WTC11 (cell line): Measurements from ENCODE around the gene SSRP1. TPM values are rescaled to one million over a fixed set of nuclear protein-coding genes. Genes with fewer than 3 reads are reported as not detected.

Experiments used
- ATAC-seq: fragments of 200-7000 bp; cut with Tn5 transposase; 2 replicates; pipeline ENCODE4 v1.10.0; 2021; ENCODE audit warnings: mild to moderate bottlenecking, moderate library complexity
- Bru-seq: library from RNA; stranded (reverse); fragments of 400-500 nt; gene quantifications from one replicate; lab custom pipeline; 2021; lab: Mats Ljungman, UMichigan
- CTCF ChIA-PET: fragments of 300-600 bp; sonication (Branson Sonifier 250); formaldehyde crosslinking; loops from one replicate; lab custom pipeline; 2021; ENCODE audit warnings: antibody characterized with exemption; lab: Charles Lee
- POLR2A ChIA-PET: fragments of 350-600 bp; sonication (Branson Sonifier 250); formaldehyde crosslinking; loops from one replicate; lab custom pipeline; 2021; ENCODE audit warnings: antibody characterized with exemption; lab: Charles Lee
- DNase-seq: peaks from one replicate; pipeline ENCODE4 v3.0.0; 2021; ENCODE audit warnings: low spot score
- H3K27ac Mint-ChIP-seq: 2 replicates; pipeline ENCODE4 v1.8.0; 2021; ENCODE audit warnings: mixed read lengths
- H3K27me3 Mint-ChIP-seq: 2 replicates; pipeline ENCODE4 v1.8.0; 2021; ENCODE audit warnings: low read depth, mild to moderate bottlenecking, moderate library complexity, mixed read lengths
- H3K36me3 Mint-ChIP-seq: 2 replicates; pipeline ENCODE4 v1.8.0; 2021; ENCODE audit warnings: mixed read lengths
- H3K4me1 Mint-ChIP-seq: 2 replicates; pipeline ENCODE4 v1.8.0; 2022; ENCODE audit warnings: mixed read lengths
- H3K4me3 Mint-ChIP-seq: 2 replicates; pipeline ENCODE4 v1.8.0; 2021; ENCODE audit warnings: mild to moderate bottlenecking, moderate library complexity, mixed read lengths
- H3K9me3 Mint-ChIP-seq: 2 replicates; pipeline ENCODE4 v1.8.0; 2021; ENCODE audit warnings: mixed read lengths
- ATF1 ChIP-seq: sonication (generic); formaldehyde crosslinking; IDR thresholded peaks from 2 replicates; pipeline ENCODE4 v1.8.1; 2023; ENCODE audit warnings: mild to moderate bottlenecking, moderate library complexity, missing genetic modification reagents
- EMX1 ChIP-seq: fragments of 250-450 bp; sonication (Bioruptor Pico); IDR thresholded peaks from 2 replicates; pipeline ENCODE4 v1.8.0; 2021; ENCODE audit warnings: mild to moderate bottlenecking
- ETV6 ChIP-seq: sonication (generic); formaldehyde crosslinking; IDR thresholded peaks from 2 replicates; pipeline ENCODE4 v1.8.1; 2022; ENCODE audit warnings: mild to moderate bottlenecking, missing genetic modification reagents
- FOXK1 ChIP-seq: sonication (generic); formaldehyde crosslinking; IDR thresholded peaks from 2 replicates; pipeline ENCODE4 v1.8.0; 2022; ENCODE audit warnings: mild to moderate bottlenecking, moderate library complexity, missing genetic modification reagents
- GABPB1 ChIP-seq: sonication (generic); formaldehyde crosslinking; IDR thresholded peaks from 2 replicates; pipeline ENCODE4 v1.8.1; 2023; ENCODE audit warnings: mild to moderate bottlenecking, missing genetic modification reagents
- NFYB ChIP-seq: sonication (generic); formaldehyde crosslinking; conservative IDR thresholded peaks from 2 replicates; pipeline ENCODE4 v1.8.0; 2022; ENCODE audit warnings: low read depth, missing genetic modification reagents
- SP1 ChIP-seq: sonication (generic); formaldehyde crosslinking; conservative IDR thresholded peaks from 2 replicates; pipeline ENCODE4 v1.8.1; 2022; ENCODE audit warnings: missing genetic modification reagents
- TCF7 ChIP-seq: sonication (generic); formaldehyde crosslinking; IDR thresholded peaks from 2 replicates; pipeline ENCODE4 v1.8.0; 2022; ENCODE audit warnings: mild to moderate bottlenecking, low read depth, missing genetic modification reagents, moderate library complexity
- TEAD1 ChIP-seq: sonication (generic); formaldehyde crosslinking; IDR thresholded peaks from 2 replicates; pipeline ENCODE4 v1.8.0; 2022; ENCODE audit warnings: mild to moderate bottlenecking, missing genetic modification reagents
- USF2 ChIP-seq: sonication (generic); formaldehyde crosslinking; IDR thresholded peaks from 2 replicates; pipeline ENCODE4 v1.8.1; 2023; ENCODE audit warnings: mild to moderate bottlenecking, missing genetic modification reagents, moderate library complexity
- ZNF232 ChIP-seq: sonication (generic); formaldehyde crosslinking; IDR thresholded peaks from 2 replicates; pipeline ENCODE4 v1.8.0; 2022; ENCODE audit warnings: mild to moderate bottlenecking, missing genetic modification reagents
- ZNF317 ChIP-seq: sonication (generic); formaldehyde crosslinking; IDR thresholded peaks from 2 replicates; pipeline ENCODE4 v1.8.1; 2023; ENCODE audit warnings: low read depth, mild to moderate bottlenecking, moderate library complexity, missing genetic modification reagents, borderline replicate concordance
- ZNF396 ChIP-seq: fragments of 250-450 bp; sonication (Bioruptor Pico); IDR thresholded peaks from 2 replicates; pipeline ENCODE4 v1.8.0; 2021; ENCODE audit warnings: mild to moderate bottlenecking, moderate library complexity, borderline replicate concordance
- ZNF423 ChIP-seq: fragments of 250-450 bp; sonication (Bioruptor Pico); IDR thresholded peaks from 2 replicates; pipeline ENCODE4 v2.1.2; 2022; ENCODE audit warnings: mild to moderate bottlenecking, moderate library complexity
- long read RNA-seq, 3 experiments: library from RNA in 1 of 3; library from capped mRNA in 1 of 3; library from polyadenylated mRNA in 1 of 3; unstranded in 2 of 3; stranded (forward) in 1 of 3; transcript quantifications; one replicate each; pipeline ENCODE4 v2.0.0, GENCODE V29; 2021
- total RNA-seq: library from RNA; stranded (reverse); gene quantifications from 3 replicates; pipeline ENCODE4 v1.2.3, GENCODE V29; 2021
- TF ChIP-seq, protein P1 (sequence below): fragments of 250-450 bp; sonication (Bioruptor Pico); IDR thresholded peaks from 2 replicates; pipeline ENCODE4 v2.1.2; 2022; ENCODE audit warnings: mild to moderate bottlenecking, moderate library complexity
- TF ChIP-seq, protein P2 (sequence below): sonication (generic); formaldehyde crosslinking; conservative IDR thresholded peaks from 2 replicates; pipeline ENCODE4 v1.8.1; 2022; ENCODE audit warnings: mild to moderate bottlenecking, missing genetic modification reagents
- TF ChIP-seq, protein P3 (sequence below): sonication (generic); formaldehyde crosslinking; conservative IDR thresholded peaks from 2 replicates; pipeline ENCODE4 v1.8.1; 2023; ENCODE audit warnings: mild to moderate bottlenecking, low read depth, missing genetic modification reagents, moderate library complexity
- TF ChIP-seq, protein P4 (sequence below): sonication (generic); formaldehyde crosslinking; IDR thresholded peaks from 2 replicates; pipeline ENCODE4 v1.8.1; 2023; ENCODE audit warnings: mild to moderate bottlenecking, missing genetic modification reagents, moderate library complexity
- TF ChIP-seq, protein P5 (sequence below): fragments of 200-600 bp; IDR thresholded peaks from 2 replicates; pipeline ENCODE4 v1.8.0; 2022; ENCODE audit warnings: antibody characterized with exemption
- TF ChIP-seq, protein P6 (sequence below): fragments of 250-450 bp; sonication (Bioruptor Pico); IDR thresholded peaks from 2 replicates; pipeline ENCODE4 v1.9.0; 2021; ENCODE audit warnings: mild to moderate bottlenecking, borderline replicate concordance

SSRP1 gene, protein sequence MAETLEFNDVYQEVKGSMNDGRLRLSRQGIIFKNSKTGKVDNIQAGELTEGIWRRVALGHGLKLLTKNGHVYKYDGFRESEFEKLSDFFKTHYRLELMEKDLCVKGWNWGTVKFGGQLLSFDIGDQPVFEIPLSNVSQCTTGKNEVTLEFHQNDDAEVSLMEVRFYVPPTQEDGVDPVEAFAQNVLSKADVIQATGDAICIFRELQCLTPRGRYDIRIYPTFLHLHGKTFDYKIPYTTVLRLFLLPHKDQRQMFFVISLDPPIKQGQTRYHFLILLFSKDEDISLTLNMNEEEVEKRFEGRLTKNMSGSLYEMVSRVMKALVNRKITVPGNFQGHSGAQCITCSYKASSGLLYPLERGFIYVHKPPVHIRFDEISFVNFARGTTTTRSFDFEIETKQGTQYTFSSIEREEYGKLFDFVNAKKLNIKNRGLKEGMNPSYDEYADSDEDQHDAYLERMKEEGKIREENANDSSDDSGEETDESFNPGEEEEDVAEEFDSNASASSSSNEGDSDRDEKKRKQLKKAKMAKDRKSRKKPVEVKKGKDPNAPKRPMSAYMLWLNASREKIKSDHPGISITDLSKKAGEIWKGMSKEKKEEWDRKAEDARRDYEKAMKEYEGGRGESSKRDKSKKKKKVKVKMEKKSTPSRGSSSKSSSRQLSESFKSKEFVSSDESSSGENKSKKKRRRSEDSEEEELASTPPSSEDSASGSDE
- 218 to 228 TPM (median 223 TPM) in 3 replicates for total RNA-seq
- Bru-seq, nascent RNA = percentile 90 among the genes with signal in this experiment
- long read RNA-seq, experiment 1, transcript SSRP1-201 (17 exons, 2,819 nt) = major isoform, 650 of 846 reads
- long read RNA-seq, experiment 1, partial matches to known transcripts = 161 of 846 reads
- long read RNA-seq, experiment 1, other reads (novel, unspliced or antisense) = 35 of 846 reads
- long read RNA-seq, experiment 2, transcript SSRP1-201 (17 exons, 2,819 nt) = major isoform, 90 of 324 reads
- long read RNA-seq, experiment 2, partial matches to known transcripts = 175 of 324 reads
- long read RNA-seq, experiment 2, other reads (novel, unspliced or antisense) = 59 of 324 reads
- long read RNA-seq, experiment 3, transcript SSRP1-201 (17 exons, 2,819 nt) = major isoform, 12 of 117 reads
- long read RNA-seq, experiment 3, partial matches to known transcripts = 98 of 117 reads
- long read RNA-seq, experiment 3, other reads (novel, unspliced or antisense) = 7 of 117 reads

DNA sequence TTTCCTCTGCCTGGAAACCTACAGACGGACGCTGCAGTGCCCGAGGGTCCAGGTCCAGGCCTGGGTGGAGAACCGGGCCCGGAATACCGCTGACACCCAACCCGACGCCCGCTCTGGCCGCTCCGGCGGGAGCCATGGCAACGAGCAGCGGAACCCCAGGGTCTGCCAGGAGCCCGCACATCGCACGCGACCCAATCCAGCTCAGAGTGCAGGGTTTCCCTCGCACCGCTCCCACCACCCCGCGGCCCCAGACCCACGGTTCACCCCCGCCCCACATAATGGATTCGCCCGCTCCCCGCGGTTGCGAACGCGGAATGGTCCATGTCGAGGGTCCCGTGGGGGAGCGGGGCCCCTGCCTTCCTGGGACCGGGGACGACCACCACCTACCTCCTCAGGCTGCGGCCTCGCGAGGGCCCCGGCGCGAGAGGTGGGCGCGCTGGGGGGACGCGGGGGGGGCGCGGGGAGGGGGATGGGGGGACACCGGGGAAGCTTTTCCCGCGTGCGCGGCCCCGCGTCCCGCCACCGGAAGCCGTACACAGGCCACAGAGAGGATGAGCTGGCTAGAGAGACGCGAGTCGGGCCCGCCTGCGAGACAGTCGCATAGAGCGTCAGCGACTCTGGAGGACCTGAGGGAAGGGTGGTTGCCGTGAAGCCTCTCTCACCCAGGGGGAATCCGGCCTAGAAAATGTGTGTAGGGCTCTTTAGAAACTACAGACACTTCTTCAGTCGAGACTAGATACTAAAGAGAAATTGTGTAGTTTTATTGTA lies at the start of gene SSRP1:
TSS of gene SSRP1 (minus strand) at position 550 of the 768 bp plus-strand sequence. CDS start 771 bp downstream, outside the sequence.
- ATAC-seq = peak; percentile 94
- ChIA-PET CTCF (interaction anchor here (0.6 to 2.7 kb wide), 5 partner anchors 10 to 230 kb away, joined by 3 to 23 read pairs (median 5); partner anchors contain the start of genes RTN4RL2 and TNKS1BP1), POLR2A (interaction anchor here (1.1 to 1.4 kb wide), 2 partner anchors 10 to 24 kb away, joined by 5 to 13 read pairs; partner anchors contain the start of gene TNKS1BP1)
- H3K27me3 Mint-ChIP-seq = peaks cover 11% of the 10 kb centered on the region
- peaks cover 41% of the 10 kb centered on the region for H3K36me3 Mint-ChIP-seq
- peak within 1 kb of the TSS; percentile 96 for H3K27ac Mint-ChIP-seq
- DNase-seq = peak; percentile 79
- peak within 1 kb of the TSS; percentile 94 for H3K4me3 Mint-ChIP-seq
- no peaks in the 10 kb centered on the region for H3K9me3 Mint-ChIP-seq
- peaks cover 47% of the 10 kb centered on the region for H3K4me1 Mint-ChIP-seq
- TF ChIP-seq SP1 (peak; percentile 36; the same call in 1 of the 2 replicates), USF2 (CRISPR knock-in tag) (no peak), EMX1 (CRISPR knock-in tag) (no peak), GABPB1 (CRISPR knock-in tag) (peak; percentile 59; the same call in 1 of the 2 replicates), TEAD1 (CRISPR knock-in tag) (no peak), ZNF396 (CRISPR knock-in tag) (no peak), ZNF232 (no peak), ETV6 (CRISPR knock-in tag) (no peak), NFYB (CRISPR knock-in tag) (no peak), TCF7 (CRISPR knock-in tag) (no peak), ATF1 (CRISPR knock-in tag) (no peak), ZNF423 (CRISPR knock-in tag) (no peak), ZNF317 (CRISPR knock-in tag) (no peak), FOXK1 (CRISPR knock-in tag) (peak; percentile 48; the same call in 1 of the 2 replicates)
- TF ChIP-seq, protein P1, sequence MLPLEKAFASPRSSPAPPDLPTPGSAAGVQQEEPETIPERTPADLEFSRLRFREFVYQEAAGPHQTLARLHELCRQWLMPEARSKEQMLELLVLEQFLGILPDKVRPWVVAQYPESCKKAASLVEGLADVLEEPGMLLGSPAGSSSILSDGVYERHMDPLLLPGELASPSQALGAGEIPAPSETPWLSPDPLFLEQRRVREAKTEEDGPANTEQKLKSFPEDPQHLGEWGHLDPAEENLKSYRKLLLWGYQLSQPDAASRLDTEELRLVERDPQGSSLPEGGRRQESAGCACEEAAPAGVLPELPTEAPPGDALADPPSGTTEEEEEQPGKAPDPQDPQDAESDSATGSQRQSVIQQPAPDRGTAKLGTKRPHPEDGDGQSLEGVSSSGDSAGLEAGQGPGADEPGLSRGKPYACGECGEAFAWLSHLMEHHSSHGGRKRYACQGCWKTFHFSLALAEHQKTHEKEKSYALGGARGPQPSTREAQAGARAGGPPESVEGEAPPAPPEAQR = no peak
- TF ChIP-seq, protein P2, sequence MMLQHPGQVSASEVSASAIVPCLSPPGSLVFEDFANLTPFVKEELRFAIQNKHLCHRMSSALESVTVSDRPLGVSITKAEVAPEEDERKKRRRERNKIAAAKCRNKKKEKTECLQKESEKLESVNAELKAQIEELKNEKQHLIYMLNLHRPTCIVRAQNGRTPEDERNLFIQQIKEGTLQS (CRISPR knock-in tag) = no peak
- TF ChIP-seq, protein P3, sequence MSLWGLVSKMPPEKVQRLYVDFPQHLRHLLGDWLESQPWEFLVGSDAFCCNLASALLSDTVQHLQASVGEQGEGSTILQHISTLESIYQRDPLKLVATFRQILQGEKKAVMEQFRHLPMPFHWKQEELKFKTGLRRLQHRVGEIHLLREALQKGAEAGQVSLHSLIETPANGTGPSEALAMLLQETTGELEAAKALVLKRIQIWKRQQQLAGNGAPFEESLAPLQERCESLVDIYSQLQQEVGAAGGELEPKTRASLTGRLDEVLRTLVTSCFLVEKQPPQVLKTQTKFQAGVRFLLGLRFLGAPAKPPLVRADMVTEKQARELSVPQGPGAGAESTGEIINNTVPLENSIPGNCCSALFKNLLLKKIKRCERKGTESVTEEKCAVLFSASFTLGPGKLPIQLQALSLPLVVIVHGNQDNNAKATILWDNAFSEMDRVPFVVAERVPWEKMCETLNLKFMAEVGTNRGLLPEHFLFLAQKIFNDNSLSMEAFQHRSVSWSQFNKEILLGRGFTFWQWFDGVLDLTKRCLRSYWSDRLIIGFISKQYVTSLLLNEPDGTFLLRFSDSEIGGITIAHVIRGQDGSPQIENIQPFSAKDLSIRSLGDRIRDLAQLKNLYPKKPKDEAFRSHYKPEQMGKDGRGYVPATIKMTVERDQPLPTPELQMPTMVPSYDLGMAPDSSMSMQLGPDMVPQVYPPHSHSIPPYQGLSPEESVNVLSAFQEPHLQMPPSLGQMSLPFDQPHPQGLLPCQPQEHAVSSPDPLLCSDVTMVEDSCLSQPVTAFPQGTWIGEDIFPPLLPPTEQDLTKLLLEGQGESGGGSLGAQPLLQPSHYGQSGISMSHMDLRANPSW (CRISPR knock-in tag) = no peak
- TF ChIP-seq, protein P4, sequence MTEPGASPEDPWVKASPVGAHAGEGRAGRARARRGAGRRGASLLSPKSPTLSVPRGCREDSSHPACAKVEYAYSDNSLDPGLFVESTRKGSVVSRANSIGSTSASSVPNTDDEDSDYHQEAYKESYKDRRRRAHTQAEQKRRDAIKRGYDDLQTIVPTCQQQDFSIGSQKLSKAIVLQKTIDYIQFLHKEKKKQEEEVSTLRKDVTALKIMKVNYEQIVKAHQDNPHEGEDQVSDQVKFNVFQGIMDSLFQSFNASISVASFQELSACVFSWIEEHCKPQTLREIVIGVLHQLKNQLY (CRISPR knock-in tag) = no peak
- TF ChIP-seq, protein P5, sequence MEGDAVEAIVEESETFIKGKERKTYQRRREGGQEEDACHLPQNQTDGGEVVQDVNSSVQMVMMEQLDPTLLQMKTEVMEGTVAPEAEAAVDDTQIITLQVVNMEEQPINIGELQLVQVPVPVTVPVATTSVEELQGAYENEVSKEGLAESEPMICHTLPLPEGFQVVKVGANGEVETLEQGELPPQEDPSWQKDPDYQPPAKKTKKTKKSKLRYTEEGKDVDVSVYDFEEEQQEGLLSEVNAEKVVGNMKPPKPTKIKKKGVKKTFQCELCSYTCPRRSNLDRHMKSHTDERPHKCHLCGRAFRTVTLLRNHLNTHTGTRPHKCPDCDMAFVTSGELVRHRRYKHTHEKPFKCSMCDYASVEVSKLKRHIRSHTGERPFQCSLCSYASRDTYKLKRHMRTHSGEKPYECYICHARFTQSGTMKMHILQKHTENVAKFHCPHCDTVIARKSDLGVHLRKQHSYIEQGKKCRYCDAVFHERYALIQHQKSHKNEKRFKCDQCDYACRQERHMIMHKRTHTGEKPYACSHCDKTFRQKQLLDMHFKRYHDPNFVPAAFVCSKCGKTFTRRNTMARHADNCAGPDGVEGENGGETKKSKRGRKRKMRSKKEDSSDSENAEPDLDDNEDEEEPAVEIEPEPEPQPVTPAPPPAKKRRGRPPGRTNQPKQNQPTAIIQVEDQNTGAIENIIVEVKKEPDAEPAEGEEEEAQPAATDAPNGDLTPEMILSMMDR = no peak
- TF ChIP-seq, protein P6, sequence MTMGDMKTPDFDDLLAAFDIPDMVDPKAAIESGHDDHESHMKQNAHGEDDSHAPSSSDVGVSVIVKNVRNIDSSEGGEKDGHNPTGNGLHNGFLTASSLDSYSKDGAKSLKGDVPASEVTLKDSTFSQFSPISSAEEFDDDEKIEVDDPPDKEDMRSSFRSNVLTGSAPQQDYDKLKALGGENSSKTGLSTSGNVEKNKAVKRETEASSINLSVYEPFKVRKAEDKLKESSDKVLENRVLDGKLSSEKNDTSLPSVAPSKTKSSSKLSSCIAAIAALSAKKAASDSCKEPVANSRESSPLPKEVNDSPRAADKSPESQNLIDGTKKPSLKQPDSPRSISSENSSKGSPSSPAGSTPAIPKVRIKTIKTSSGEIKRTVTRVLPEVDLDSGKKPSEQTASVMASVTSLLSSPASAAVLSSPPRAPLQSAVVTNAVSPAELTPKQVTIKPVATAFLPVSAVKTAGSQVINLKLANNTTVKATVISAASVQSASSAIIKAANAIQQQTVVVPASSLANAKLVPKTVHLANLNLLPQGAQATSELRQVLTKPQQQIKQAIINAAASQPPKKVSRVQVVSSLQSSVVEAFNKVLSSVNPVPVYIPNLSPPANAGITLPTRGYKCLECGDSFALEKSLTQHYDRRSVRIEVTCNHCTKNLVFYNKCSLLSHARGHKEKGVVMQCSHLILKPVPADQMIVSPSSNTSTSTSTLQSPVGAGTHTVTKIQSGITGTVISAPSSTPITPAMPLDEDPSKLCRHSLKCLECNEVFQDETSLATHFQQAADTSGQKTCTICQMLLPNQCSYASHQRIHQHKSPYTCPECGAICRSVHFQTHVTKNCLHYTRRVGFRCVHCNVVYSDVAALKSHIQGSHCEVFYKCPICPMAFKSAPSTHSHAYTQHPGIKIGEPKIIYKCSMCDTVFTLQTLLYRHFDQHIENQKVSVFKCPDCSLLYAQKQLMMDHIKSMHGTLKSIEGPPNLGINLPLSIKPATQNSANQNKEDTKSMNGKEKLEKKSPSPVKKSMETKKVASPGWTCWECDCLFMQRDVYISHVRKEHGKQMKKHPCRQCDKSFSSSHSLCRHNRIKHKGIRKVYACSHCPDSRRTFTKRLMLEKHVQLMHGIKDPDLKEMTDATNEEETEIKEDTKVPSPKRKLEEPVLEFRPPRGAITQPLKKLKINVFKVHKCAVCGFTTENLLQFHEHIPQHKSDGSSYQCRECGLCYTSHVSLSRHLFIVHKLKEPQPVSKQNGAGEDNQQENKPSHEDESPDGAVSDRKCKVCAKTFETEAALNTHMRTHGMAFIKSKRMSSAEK (CRISPR knock-in tag) = no peak
